Measurements from ENCODE around the gene OR51E1.

DNA sequence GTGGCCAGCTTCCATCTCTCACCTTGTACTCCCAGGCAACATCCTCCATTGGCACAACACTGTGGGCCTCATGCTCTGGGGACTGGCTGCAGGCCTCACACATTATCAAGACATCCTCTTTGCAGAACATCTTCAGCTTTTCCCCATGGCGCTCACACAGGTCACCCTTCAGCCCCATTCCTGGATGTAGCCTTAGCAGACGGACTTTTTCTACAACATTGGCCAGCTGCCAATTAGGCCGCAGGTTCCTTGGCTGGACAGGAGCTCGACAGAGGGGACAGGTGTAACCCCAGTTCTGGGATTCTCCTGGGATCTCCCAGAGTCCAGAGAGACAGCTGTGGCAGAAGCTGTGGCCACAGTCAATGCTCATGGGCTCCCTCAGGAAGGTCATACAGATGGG is 38.7 kb upstream of the OR51E1 start:
- TF ChIP-seq, protein P1, sequence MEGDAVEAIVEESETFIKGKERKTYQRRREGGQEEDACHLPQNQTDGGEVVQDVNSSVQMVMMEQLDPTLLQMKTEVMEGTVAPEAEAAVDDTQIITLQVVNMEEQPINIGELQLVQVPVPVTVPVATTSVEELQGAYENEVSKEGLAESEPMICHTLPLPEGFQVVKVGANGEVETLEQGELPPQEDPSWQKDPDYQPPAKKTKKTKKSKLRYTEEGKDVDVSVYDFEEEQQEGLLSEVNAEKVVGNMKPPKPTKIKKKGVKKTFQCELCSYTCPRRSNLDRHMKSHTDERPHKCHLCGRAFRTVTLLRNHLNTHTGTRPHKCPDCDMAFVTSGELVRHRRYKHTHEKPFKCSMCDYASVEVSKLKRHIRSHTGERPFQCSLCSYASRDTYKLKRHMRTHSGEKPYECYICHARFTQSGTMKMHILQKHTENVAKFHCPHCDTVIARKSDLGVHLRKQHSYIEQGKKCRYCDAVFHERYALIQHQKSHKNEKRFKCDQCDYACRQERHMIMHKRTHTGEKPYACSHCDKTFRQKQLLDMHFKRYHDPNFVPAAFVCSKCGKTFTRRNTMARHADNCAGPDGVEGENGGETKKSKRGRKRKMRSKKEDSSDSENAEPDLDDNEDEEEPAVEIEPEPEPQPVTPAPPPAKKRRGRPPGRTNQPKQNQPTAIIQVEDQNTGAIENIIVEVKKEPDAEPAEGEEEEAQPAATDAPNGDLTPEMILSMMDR (IDR thresholded peaks at IDR 0.05; ENCODE audit: borderline replicate concordance, extremely low read depth, low read length, poor library complexity, severe bottlenecking) = no peak
- TF ChIP-seq EZH2 (IDR thresholded peaks at IDR 0.05; ENCODE audit: borderline replicate concordance, low read depth, low read length, severe bottlenecking) = no peak

All from DND-41 (cell line).